Activated effector memory CD4-positive, alpha-beta T cell treated with Interleukin-2 at 50 U/mL for 16 hours (primary cell): ENCODE measurements around the gene DNAJB4.
"Not testable (repeated sequence)": the region's sequence is repeated elsewhere in the genome, so short reads cannot be mapped to it uniquely, and the experiment has no call there.

Experiments used
- DNase-seq: peaks from one replicate; pipeline ENCODE4 v3.0.0-alpha.2; 2020

Gene DNAJB4

DNA sequence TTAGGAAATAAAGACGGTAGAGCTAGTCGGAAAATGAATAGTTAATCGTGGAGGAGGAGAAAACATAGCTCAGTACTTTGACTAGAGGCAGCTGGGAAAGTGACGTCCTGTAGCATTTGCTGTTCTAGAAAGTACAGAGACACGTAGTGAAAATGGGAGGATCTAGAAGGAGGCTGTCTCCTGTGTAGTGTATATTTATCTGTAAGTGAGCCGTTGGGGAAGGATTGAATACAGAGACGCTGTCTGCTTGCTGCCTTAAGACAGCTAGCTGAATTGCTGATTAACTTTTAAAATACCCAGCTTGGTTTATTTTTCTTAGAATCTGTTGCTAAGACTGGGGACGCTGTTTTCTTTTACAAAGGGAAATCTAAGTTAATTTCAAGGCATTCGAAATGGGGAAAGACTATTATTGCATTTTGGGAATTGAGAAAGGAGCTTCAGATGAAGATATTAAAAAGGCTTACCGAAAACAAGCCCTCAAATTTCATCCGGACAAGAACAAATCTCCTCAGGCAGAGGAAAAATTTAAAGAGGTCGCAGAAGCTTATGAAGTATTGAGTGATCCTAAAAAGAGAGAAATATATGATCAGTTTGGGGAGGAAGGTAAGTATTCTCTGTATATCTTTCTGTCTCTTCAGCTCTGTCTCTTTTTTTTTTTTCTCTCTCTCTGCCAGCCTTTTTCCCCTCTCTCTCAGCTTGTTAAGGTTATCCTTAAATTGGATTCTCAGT, at the start of gene DNAJB4:
Gene DNAJB4 (plus strand): TSS at position 221 of the 729 bp plus-strand sequence. CDS start 172 bp downstream, at position 393.
- DNase-seq: peak; percentile 24

DNA sequence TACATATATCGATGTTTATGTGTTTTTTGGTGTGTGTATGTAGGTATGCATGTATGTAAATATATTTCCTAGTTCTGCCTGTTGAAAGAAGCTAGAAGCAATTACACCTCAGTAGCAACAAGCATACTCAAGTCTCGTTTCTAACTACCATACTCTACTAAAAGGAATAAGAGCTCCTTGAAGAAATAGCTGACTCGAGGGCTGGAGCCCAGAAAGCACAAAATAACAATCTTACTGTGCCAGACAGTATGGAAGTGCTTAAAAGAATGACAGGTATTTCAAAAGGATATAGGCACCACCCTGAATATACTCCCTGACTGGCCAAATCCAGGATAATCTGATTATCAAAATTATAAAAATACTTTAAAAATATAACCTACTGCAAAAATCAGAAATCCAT, 49.0 kb upstream of the DNAJB4 start:
- no peak for DNase-seq

DNA sequence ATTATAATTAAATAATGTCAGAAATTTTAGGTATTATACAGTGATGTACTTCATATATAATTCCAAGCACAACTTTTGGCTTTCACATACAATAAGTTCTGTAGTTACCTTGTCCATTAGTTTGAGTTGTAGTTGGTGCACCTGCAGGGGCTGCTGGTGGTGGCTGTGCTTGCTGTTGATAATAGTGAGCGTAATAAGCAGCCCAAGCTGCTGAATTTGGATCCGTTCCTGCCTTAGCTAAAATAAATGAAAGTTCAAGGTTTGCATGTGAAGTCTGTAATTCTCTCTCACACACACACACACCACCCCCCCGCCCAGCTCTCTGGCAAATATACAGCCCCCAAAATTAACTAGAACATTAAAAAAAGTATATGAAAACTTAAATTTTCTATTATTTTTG, 48.3 kb upstream of the DNAJB4 start:
- DNase-seq: no peak

DNA sequence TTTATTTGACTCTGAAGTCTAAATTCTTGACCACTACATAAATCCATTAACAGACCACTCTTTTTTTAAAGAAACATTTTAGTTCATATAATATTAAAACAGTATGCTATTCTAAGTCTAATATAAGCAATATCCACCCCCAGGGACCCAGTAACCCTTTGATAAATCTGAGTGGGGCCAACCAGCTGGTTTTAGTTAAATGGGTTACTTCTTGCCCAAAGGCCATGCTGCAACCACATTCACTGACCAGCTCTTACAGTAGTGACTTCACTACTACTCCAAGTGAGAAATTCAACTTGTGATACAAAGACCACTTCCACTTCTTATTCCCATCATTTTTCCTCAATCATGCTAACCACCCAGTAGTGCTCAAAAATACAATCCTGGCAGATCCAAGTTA, 46.3 kb upstream of the DNAJB4 start:
- no peak for DNase-seq

DNA sequence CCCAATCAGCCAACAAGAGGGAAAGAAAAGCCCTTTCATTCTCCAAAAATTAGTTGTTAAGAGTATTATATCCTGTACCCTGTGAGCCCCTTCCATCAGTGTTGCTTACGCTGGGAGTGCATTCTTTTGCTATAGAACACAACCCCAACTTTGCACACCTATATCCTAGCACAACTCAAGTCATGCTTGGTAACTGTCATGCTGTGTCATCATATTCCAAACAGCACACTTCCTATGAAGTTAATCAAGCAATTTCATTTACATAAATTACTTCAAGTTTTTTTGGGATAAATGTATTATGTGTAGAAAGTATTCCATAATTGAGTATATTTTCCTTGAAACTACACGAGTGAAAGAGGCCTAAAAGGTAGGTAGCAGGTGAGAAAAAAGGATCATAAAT, 45.9 kb upstream of the DNAJB4 start:
- no peak for DNase-seq

DNA sequence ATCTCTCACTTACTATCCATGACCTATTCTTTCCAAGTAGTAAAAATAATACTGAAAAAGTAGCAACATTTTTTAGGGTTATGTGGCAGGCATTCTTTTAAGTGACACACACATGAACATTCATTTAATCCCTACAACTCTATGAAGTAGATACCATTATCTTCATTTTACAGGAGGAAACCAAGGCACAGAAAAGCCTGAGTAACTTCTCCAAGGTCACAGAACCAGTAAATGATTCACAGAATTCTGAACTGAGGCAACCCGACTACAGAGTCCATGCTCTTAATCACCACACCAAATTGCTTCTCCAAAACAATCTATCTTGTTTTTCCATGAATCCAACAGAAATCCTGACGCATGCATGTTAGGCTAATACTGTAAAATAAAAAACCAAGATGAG, 43.3 kb upstream of the DNAJB4 start:
- DNase-seq: no peak

DNA sequence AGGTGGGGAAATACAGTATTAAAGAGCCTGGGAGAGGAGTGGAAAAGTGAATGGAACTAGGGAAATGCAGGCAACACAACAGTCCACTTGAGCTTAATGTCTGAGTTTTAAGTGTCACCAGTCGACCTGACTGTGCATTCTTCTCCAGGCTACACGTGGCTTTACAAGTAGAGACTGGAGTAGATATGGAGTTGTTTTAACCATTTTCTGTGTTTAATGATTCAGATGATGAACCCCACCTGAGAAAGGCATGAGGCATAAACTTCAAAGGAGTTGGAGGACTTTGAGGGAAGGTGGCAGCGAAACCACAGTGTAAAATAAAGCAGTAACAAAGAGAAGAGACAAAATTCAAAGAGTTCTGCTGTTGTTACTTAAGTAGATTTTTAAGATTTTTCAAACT, 38.4 kb upstream of the DNAJB4 start:
- DNase-seq: no peak

DNA sequence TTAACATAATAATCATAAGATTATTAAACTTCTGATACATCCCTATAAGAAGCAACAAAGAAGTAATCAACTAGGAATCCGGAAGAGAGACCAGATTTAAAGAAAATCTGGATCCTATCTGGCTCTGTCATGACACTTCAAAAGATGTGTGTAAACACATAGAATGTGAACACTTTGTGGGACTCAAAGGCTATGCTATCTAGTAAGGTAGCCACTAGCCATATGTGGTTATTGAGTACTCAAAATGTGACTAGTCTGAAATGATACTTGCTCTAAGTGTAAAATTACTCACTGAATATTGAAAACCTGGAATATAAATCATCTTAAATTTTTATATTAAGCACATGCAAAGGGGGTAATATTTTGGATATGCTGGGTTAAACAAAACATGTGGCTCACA, 34.5 kb upstream of the DNAJB4 start:
- no peak for DNase-seq

DNA sequence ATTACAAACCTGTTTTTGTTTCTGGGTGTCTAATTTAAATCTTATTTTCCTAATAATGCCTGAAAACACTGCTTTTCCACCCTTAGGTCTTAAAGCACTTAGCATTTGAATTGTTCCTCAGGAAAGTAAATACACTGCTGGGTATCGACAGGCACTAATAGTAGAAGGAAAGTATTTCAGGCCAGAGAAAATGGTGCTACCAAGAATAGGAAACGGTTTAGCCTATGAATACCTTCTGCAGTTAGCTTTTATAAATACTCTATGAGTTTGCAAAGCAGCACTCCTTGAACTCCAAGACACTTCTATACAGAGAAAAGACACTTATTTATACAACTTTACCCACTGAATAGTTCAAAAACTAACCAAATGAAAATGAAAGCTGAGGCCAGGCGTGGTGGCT, 32.7 kb upstream of the DNAJB4 start:
- no peak for DNase-seq

DNA sequence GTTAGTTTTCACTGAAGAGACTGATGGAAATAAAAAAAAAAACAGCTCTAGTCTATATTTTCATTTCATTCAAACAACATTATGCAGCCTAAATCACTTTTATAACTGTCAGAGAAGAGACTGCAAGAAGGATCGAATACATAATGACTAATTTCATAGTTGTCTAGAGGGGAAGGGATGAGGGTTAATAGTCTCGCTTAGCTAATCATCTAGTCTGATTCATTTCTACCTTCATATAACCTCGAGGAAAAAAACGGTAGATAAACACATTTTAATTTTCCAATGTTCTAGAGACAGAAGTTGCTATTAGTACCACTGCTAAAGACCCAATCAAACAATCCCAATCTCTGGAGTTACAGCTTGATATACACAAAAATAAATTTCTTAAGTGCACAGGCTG, 29.4 kb upstream of the DNAJB4 start:
- DNase-seq: no peak

DNA sequence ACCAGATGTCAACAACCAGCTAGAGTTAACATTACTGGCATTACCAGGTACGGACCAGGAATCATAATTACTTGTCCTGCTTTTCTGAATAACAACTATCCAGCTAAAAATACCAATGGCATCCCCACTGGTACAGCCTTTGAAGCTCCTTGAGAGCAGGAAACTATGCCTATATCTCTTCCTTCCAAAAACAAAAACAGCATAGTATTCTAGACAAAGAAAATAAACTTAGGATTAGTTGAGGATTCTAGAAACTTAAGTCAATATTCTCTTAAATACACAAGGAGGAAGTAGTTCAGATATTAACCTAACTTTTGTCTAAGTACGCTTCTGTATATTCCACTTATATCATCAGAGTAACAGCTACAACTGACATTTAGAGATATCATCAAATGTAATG, 28.8 kb upstream of the DNAJB4 start:
- DNase-seq: no peak

DNA sequence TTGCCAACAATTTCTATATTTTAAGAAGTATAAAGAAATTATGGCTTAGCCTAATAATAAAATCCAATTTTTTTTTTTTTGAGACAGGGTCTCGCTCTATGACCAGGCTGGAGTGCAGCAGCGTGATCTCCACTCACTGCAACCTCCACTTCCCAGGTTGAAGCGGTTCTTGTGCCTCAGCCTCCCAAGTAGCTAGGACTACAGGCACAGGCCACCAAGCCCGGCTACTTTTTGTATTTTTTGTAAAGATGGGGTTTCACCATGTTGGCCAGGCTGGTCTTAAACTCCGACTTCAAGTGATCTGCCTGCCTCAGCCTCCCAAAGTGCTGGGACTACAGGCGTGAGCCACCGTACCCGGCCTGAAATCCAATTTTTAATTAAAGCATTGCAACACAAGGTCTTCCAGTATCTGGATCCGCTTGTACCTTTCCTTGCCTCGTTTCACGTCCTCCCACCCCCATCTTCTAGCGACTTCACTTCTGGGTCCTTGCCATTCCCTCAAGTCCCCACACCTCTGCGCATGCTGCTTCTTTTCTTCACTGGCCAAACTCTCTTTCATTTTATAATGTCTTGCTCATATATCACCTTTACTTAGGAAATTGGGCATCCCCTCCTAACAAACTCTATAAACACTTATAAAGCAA, 28.2 kb upstream of the DNAJB4 start:
- DNase-seq: no peak

DNA sequence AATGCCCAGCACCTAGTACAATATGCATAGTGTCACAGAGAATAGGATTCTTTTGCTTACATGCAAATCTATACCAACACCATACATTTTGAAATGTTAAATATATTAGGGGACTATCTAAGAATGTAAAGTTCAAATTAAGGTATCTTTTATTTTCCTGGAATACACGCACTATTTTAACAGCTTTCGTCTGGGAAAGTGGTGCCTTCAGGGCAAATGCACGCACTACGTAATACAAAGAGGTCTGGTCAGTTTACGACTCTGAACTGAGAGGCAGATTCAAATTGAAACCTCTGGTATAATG, 26.8 kb upstream of the DNAJB4 start:
- no peak for DNase-seq

DNA sequence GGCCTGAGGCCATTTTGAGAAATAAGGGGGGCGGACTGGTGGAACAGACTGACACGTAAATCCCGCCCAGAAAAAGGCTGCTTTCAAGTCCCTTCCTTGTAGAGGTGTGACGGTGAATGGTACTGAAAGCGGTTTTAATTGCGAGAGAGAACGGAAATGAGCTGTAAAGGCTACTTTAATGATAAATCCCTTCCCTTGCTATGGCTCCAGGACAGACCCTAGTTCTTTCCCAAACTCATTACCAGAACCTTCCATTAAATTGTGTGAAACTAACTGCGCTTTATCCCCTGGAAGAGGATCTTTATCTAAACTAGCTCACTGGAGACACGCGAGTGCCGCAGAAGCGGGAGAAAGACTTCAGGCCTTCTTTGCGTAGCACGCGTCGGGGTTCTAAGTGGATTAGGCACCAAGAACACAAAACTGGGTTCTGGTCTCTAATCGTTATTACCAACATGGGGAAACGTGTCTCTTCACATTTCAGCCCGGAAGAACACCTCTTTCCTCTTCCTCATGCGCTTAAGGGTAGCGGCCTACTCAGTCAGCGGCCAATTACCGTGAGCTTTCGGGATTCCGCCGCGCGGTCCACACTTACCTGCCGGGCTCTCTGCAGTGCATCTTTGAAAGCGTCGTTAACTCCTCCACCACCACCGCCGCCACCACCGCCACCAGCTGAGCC, 26.3 kb upstream of the DNAJB4 start:
- DNase-seq: peak; percentile 50

DNA sequence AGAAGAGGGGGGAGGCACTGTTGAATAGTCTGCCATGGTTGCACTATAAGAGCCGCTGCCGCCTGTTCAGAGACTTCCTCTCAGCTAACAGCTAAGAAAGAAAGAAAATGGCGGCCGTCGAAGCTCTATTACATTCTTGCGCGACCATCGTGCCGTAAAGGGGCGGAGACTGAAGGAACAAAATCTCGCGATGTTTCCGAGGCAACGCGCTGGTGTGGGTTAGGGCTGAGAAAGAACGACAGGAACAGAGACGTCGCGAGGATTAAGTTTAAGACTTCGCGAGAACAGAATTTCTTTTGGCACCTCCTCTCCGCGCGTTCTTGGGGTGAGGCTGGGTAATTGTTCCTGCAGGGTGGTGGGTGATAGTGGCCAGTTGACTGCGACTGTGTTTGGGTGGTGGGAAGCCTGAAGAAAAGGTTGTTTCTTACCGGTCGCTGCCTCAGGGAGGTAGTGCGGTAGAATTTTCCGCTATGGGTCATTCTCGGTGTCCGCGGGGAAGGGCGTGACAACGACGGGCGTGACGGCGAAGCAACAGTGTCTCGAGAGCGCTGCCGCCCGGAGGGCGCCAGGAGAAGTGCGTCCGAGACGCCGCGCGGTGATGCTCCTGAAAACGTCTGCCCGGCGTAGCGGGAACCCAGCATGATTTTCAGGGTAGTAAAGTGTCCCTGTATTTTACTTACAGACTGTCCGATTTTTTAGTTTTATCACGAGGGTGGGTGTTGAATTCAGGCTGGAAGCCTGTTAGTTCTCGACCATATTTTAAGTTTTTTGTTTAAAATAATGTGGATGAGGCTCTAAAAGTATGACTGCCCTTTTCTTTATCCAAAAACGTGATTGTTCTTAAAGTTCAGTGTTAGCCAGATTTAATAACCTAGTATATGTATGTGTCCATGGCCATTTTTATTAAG, 25.5 kb upstream of the DNAJB4 start, which contains the start of gene FUBP1:
Gene FUBP1 (minus strand): TSS at position 104 of the 908 bp plus-strand sequence. CDS start 68 bp downstream, at position 36.
- peak; percentile 91 for DNase-seq

DNA sequence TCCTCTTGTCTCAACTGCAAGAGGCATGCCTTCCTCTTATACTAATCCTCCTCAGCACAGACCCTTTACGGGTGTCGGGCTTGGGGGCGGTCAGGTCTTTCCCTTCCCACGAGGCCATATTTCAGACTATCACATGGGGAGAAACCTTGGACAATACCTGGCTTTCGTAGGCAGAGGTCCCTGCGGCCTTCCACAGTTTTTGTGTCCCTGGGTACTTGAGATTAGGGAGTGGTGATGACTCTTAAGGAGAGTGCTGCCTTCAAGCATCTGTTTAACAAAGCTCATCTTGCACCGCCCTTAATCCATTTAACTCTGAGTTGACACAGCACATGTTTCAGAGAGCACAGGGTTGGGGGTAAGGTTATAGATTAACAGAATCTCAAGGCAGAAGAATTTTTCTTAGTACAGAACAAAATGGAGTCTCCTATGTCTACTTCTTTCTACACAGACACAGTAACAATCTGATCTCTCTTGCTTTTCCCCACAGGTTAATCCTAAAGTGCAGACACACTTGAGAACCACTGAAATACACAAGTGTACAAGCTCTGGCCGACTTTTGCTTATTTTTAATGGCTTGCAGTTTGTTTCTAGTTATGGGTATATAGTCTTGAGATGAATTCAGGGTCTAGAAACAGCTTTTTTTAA, 21.3 kb upstream of the DNAJB4 start:
- not testable (repeated sequence) for DNase-seq

DNA sequence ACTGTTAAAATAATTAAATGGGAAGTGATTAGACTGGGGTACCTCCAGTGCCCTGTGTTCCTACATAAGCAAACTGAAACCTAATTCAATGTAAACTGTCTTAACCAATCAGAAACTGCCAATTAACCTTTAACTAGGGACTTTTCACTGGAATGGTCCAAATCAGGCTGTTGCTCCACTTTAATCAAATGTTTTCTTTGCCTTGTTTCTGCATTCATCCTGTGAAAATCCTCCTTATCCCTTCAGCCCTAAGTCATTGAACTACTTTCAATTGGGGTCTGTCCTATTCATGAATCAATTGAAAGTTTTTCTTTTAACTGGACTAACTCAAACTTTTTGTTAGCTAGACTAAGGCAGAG, 20.8 kb upstream of the DNAJB4 start:
- no peak for DNase-seq

DNA sequence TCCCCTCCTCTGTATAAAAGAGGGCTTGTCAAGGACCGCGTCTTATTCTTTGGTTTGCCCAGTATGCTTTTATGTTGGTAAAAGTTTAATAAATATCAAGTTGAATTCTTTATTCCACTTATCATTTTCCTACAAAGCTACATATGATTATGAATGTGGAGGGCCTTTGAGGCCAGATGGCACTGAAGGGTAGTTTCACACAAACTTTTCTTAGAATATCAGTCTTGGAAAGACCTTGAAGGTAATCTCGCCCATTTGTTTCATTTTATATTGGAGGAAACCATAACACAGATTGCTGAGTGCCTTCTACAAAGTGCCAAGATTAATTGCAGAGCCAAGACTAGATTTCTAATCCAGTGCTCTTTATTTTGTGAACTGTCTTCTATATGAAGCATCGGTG, 20.1 kb upstream of the DNAJB4 start:
- no peak for DNase-seq

DNA sequence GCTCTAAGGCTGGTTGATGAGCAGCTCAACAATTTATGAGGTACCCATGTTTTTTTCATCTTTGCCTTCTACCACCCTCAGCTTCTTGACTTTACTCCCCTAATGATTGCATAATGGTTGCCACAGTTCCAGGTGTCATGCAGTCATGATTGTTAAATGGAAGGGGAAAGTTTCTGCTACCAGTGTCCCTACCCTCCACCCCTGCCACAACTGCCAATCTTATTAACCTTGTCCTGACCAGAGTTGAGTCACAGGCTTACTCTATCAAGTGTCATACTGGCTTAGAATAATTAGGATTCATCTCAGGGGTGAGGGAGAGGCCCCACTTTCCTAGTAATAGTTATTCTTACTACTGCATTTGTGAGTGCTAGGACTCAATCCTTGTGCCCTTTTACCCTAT, 17.9 kb upstream of the DNAJB4 start:
- DNase-seq: no peak

DNA sequence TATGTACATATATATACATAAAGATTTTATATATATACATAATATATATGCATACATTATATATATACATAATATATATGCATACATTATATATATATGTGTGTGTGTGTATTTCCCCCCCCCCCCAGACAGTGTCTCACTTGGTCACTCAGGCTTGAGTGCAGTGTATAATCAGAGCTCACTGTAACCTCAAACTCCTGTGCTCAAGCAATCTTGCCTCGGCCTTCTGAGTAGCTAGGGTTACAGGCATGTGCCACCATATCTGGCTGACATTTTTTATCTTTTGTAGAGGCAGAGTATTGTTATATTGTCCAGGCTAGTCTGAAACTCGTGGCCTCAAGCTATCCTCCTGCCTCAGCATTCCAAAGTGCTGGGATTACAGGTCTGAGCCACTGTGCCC, 16.8 kb upstream of the DNAJB4 start:
- DNase-seq: no peak

DNA sequence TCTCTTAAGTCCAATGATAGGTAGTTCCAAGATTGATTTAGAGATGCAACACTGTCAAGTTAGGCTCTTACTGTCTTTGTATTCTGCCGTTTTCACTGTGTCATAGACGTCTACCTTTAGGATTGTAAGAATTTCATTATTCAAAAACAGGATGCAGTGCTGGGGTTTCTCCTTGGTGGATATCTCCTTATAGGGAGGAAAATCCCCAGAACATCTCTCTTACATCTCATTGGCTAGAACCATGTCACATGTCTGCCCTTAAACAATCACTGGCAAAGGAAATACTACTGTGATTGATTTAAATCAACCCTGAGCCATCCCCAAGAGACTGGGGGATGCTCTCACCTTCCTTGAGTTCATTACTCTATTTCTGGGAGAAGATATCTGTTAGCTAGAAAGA, 15.0 kb upstream of the DNAJB4 start:
- no peak for DNase-seq

DNA sequence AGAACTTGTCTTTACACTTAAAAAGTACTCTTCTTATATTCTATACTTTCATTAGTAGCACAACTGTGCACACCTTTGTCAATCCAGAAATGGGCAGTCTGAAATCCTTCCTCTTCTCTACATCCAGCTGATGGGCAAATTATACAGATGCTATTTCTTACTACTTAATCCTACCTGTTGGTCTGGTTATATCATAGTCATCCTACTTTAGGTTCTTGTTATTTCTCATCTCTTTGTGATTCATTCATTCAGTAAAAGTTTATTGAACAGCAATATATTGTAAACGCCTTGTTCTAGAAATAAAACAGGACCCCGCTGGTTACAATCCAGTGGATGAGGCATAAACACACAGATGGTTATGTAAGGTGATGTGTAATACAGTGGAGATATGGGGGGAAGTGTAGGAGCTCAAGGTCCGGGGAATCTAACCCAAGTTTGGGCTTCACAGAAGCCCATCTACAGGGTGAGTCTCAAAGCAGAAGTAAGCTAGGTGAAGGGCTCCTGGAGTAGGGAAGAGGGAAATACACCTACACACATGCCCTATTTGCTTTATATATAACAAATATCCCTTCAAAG, 14.0 kb upstream of the DNAJB4 start:
- DNase-seq: no peak
